ENCODE results near the gene SHLD1.

- TF ChIP-seq CTCF (IDR thresholded peaks at IDR 0.05; ENCODE audit: poor library complexity, severe bottlenecking): no peak
- TF ChIP-seq EP300 (conservative IDR thresholded peaks at IDR 0.05; ENCODE audit: poor library complexity, severe bottlenecking): no peak
- TF ChIP-seq TAF1 (IDR thresholded peaks at IDR 0.05; ENCODE audit: low read depth): no peak
- no peak for TF ChIP-seq EZH2 (IDR thresholded peaks at IDR 0.05; ENCODE audit: borderline replicate concordance, insufficient read depth, low read length, poor library complexity, severe bottlenecking)
- no peak for TF ChIP-seq POLR2AphosphoS5 (IDR thresholded peaks at IDR 0.05)
- no peak for TF ChIP-seq SMC3 (conservative IDR thresholded peaks at IDR 0.05; ENCODE audit: poor library complexity)
- TF ChIP-seq RAD21 (conservative IDR thresholded peaks at IDR 0.05): no peak
- no peak for TF ChIP-seq MXI1 (conservative IDR thresholded peaks at IDR 0.05; ENCODE audit: poor library complexity, severe bottlenecking)
These were observed 109.4 kb downstream of the SHLD1 start for GRCh38 chr20:5859608-5860007.
